HTR-8/SVneo (cell line): Measurements from ENCODE around the gene HIBCH.

Experiments used
- DNase-seq: peaks from one replicate; pipeline ENCODE4 v3.0.0; 2011; ENCODE audit warnings: low spot score, mixed read lengths; ENCODE audit not compliant: insufficient read length
- FAIRE-seq: peaks from 2 replicates; lab custom pipeline; 2011; peaks lifted over from hg19 to GRCh38; lab: Jason Lieb, UNC

The HIBCH gene

DNA sequence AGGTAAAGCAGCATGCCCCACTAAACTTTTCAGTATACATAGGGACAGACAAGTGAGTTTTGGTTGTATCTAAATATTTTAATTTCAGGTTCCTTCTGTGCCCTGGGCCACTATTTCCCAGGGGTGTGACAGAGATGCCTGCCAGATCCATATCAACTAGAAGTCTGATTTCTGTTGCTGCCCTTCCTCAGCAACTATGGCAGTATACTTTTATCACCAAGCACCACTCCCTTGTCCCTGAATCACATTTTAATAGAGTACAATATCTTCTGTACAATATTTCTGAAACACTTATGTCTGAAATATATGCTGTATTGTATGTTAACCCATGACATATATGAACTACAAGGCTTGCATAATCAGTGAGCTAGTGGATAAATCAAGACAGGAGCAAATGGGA is 117.6 kb downstream of the HIBCH start:
- DNase-seq, result no peak
- FAIRE-seq, result no peak

DNA sequence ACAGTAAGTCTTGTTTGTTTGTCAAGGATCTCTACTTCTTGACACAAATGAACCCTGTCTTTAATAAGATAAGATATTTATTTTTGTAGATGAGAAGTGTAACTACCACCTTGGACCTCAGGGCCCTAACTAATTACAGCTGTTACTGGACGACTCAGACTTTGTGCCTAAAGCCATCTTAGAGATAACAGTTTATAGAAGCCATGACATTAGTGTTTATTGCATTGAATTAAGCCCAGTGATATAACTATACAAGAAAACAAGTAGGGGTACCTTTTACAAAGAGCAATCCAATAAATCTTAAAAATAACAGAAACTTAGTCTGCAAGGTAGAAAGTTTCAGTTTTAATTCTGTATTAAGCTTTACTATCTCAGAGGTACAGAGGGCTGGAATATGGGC is 119.0 kb downstream of the HIBCH start:
- FAIRE-seq, result no peak
- no peak for DNase-seq

DNA sequence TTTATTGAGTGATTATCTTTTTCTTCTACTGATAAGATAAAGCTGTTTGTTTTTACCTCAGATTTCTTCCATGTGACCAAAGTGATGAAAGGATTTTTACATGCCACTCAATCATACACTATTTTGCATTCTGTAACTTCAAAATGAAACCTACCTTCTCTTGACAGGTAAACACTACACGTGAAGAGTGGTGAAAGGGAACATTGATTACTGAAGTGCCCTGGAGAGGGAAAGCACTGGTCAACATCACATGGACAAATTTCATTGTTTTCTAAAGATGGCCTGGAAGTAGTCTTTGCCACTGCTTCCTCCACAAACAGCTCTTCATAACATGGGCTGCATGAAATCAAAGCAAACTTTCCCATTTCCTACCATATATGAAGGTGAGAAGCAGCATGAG is 120.1 kb downstream of the HIBCH start:
- DNase-seq (no peak), FAIRE-seq (no peak)

DNA sequence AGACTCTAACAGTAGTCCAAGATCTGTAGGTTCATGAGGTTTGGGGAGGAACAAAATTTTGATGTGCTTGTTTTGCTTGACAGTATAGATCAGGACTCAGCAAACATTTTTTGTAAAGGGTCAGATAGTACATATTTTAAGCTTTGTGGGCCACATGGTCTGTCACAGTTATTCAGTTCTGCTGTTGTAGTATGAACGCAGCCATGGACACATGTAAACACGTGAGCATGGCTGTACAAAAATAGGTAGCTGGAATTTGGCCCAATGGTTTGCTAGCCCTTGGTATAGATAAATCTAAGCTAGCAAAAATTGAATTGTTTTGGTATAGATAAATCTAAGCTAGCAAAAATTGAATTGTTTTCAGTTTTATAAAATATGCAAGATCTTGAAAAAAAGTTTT is 120.5 kb downstream of the HIBCH start:
- no peak for FAIRE-seq

DNA sequence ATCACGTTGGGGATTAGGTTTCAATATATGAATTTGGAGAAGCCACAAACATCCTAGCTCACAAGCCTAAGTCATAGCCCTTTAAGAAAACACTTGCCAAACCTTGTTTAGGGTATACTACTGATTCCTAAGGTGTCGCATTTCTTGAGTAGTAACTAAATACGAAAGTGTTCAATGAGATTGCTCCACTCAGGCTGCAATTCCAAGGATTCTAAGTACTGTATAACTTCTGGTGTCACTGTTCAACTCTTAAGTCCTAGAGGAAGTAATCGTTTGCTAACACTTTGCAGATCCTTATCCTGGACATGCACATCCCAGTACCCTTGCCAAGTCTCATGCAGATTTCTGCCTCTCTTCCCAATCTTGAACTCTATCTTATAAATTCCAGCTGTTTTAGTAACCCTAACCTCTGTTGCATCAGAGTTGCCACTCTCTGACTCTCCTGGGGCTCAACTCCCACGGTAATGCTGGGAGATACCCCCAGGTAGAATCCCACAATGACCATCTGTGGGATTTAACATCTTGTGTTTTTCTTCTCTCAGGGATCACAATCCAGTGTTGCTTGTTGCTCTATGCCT is 122.4 kb downstream of the HIBCH start:
- DNase-seq (no peak), FAIRE-seq (no peak)

More for the DNA sequence above, 120.5 kb downstream of the HIBCH start:
- no peak for DNase-seq

DNA sequence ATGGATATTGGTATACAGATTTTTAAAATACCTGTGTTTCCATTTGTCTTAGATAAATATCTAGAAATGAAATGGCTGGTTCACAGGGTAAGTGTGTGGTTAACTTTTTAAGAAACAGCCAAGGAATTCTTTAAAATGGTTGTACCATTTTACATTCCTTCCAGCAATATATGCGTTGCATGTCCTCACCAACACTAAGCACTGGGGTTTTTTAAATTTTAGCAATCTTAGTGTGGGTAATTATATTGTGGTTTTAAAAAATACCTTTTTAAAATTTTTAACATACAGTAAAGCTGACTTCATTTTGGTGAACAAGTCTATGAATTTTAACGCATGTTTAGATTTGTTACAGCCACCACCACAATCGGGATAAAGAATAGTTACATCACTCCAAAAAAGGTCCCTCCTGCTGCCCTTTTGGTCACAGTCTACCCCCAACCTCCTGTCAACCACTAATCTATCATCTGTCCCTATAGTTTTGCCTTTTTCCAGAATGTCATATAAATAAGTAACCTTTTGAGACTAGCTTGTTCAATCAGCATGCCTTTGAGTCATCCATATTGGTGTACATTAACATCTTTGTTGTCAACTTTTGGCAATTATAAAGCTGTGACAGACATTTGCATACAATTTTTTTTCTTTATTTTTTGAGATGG is 129.0 kb downstream of the HIBCH start:
- DNase-seq (no peak), FAIRE-seq (no peak)

DNA sequence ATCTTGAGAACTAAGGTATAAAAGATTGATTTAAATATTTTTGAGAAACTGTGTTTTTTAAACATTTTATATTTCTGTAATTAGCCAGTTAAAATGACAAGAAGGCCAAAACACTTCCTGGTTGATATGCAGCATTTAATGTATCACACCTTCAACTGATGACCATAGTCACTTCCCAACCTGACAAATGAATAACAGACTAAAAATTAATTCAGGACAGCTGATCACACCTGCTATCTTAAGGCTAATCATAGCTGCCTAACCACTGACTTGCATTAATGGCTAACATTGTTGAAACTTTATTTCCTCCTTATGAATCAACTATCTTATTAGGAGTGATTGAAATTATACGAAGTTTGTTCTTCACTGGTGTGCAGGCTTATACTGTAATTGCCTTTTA is 131.3 kb downstream of the HIBCH start:
- no peak for DNase-seq
- no peak for FAIRE-seq

DNA sequence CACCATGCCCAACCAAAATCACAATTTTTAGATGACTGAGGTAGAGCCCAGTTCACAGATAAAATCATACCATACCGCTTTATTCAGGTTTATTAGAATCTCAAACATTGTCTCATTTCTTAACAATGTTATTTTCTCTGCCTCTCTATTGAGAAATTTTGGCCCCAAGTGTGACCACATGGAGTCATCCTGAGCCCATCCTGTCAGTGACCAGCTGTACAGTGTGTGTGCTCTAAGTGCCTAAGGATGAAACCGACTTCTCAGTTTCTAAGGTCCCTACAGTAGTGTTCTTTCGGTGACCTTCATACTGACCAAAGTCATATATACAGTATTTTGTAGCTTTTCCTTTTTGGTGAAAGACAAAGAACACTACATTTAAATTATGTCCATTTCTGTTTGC is 133.4 kb downstream of the HIBCH start:
- FAIRE-seq (no peak), DNase-seq (no peak)

DNA sequence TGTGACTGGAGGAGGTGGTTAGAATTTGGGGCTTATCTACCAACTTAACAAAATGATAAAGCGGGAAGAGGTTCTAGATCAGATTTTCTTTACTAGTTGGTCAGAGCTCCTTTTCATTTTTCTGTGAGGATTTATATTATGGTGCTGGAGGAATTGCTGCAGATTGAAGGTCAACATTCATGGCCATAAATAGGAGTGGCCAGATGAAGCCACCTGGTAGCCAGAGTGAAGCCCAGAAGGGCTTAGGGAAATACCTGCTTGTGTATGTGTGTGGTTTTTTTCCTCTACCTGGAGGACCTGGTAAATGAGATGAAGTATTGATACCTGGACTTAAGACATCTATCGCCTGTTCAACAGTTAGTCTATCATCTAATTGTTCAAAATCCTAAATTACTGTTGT is 134.2 kb downstream of the HIBCH start:
- DNase-seq (no peak), FAIRE-seq (no peak)

DNA sequence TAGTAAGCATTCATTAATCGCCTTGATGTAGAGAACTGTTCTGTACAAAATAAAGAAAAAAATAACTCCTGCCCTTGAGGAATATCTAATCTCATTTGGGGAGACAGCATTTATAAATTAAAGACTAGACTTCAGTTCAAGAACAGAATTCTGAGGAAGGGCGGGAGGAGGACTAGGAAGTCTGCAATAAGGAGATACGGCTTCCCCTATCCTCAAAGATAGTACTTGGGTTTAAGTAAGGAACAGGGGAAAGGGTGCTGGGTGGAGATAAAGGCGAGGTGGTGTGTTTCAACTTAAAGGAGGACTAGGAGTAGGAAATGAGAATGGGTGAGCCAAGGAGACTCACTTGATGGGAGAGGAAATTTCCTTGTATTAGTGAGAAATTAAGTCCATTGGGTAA is 135.2 kb downstream of the HIBCH start:
- DNase-seq (no peak), FAIRE-seq (no peak)

DNA sequence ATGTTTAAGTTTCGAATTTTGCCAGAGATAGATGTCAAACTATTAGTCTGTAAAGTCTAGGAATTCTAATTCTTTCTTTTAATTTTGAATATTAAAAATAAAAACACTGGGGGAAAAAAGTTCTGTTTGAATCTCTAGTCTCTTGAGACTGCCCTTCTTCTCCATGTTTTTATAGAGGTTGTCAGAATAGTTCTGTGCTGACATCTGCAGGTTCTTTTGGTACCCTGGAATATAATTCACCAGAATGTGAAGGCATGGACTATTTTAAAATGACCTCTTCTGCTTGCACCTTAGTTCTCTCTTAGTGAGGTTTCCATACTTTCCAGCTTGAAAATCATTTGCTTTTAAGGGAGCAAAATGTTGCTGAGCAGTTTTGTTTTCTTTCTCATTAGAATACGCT is 136.1 kb downstream of the HIBCH start:
- no peak for FAIRE-seq
- DNase-seq, result no peak

DNA sequence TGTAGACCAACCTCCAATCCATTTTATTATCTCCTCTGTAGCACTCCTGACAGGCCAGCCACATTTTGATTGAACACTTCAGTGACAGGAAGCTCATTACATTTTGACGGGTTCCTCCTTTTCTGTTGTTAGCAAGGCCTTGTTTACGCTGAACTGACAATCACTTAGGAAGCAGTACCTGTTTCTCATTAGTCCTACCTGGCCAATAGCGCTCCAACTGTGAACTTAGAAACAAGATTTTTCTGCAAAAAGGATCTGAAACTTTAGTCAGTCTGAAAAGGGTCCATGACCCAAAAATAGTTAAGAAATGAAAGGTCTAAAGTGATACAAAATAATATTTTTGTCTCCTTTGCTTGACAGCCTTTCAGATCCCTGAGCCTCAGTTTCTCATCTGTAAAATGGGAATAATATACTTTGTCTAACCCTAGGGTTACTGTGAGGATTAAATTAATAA is 137.5 kb downstream of the HIBCH start:
- no peak for DNase-seq
- no peak for FAIRE-seq

DNA sequence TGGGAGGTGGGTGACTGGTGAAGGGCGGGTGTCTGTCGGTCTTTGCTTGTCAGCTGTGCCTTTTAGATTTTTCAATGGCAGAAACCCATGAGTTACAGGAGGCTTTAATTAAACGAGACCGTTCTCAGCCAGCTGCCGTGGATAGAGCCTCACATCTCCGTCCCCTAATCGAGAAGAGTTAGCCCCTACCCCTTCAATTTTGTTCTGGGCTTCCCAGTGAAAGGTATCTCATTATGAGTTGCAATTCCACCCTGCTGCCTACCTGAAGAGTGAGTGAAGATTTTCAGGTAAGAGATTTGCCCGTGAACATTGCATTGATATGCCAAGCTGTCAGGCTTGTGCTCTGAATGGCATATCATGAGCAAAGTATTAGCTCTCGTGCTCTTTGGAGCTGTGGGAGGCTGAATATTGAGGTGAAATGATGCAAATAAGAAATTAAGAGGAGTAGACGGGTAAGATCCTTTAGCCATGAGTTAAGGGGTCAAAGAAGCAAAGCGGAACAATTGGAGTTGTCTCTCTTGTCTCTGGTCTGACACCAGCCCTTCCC is 138.4 kb downstream of the HIBCH start:
- FAIRE-seq (peak; percentile 33), DNase-seq (no peak)

DNA sequence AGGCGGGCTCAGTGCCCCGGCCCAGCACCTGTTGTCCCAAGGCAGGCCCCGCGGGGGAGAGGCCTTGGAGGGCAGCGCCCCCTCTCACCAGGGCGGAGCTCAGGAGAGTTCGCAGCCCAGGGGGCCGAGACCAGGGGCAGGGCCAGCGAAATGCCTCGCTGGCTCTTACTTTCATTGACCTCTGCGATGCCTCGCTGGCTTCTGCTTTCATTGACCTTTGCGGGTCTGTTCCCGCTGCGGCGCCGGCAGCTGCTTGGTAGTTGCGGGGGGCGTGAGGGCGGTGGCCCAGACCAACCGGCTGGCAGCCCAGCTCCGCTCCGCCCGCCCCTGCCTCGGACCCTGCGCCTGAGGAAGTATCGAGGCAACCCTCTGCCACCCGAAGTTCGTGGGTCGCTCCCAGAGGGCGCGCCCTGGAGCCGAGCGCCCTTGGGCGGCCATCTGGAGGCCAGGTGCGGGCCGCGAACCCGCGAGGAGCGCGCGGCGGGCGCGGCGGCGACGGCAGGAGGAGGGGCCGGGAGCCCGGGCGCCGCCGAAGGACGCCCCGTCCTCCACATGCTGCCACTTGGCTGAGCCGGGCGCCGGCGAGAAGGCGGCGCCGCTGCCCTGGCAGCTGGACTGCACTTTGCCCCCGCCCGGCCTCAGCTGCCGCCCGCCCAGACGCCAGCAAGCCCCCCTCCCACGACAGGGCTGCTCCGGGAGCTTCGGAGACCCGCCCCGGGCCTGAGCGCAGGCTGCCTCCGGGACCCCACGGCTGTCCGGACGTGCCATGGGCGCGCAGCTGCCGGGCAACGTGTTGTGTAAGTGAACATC is 139.1 kb downstream of the HIBCH start:
- DNase-seq, result peak; percentile 62
- FAIRE-seq, result peak; percentile 23

DNA sequence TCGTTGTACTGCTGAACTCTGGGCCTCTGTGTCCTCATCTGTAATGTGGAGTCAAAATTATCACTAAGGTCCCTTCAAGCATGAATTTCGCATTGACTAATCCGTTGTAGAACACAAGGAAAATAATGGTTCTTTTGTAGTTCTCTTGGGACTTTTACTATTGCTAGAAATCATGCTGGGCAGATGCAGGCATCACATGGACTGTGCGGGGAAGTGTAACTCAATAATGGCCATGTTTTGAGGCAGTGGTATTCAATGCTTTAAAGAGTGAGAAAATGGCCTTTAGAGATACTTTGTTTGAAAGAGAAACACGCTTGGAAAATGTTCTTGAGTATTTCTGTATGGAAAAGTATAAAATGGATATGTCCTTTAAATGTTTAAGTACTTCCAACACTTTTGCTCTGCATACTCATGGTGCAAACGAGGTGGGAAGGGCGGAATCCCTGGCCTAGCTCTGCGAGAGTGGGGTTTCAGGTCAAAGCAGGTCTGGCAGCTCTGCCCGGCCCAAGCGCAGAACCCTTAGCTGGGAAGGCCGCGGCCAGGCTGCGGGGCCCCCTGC is 139.8 kb downstream of the HIBCH start:
- FAIRE-seq (no peak), DNase-seq (no peak)

DNA sequence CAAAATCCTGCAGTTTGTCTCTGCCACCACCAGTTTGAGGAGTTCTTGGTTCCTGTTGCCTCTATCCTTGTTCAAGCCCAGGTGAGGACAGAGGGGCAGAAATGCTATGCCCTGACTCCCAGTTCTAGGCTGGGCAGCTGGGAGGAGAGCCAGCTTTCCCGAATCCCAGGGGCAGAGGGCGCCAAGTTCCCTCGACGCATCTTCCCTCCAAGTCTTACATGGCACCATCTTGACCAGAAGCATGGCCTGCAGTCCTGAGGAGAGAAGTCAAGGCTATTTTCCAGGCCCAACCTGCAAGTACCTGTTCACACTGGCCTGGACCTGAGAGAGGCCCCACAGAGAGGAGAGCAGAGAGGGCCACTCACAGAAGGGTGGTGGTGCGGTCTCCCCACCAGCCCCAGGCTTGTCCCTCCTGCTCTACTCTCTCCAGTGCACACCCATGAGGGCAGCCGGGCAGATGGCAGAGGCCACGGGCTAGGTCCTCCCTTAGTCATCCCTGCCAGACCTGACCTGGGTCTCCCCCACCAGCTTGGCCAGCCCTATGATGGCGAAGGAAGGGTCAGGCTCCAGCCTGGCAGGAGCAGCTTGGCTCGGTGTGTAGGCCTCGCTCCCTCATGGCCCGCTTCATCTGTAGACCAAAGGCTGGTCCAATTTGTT is 141.4 kb downstream of the HIBCH start:
- no peak for DNase-seq
- no peak for FAIRE-seq

DNA sequence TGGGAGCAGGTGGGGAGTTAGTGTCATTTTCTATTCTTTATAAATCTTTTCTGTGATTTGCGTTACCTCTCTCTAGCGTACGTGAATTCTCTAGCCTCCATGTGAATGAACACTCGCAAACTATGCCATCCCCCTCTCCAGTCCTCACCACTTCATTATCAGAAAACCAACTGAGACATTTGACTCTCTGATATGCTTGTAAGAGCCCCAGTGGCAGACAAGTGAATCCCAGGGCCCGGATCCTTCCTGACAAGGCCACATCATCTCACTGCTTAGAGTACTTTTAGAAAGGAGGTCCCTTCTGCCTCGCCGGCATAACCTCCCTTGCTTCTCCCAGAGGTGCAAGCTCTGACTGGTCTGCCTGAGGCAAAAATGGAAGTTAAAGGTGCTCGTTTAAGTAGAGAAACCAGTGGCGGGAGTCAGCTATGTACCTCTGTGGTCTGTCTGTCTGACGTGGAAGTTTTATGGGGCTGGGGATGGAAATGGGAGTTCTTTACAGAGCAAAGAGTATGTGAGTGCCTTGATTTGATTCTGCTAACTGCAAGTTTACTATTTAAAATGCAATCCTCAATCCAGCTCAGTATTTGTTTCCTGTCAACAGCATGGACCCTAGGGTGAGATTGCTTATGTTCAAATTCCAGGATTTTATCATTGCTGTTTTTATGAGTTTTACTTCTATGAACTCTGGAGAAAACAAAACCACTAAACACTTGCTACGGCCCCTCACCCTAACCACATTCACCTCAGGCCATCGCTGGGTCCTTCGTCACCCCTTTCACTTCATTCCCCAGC is 142.2 kb downstream of the HIBCH start:
- FAIRE-seq (no peak), DNase-seq (no peak)

DNA sequence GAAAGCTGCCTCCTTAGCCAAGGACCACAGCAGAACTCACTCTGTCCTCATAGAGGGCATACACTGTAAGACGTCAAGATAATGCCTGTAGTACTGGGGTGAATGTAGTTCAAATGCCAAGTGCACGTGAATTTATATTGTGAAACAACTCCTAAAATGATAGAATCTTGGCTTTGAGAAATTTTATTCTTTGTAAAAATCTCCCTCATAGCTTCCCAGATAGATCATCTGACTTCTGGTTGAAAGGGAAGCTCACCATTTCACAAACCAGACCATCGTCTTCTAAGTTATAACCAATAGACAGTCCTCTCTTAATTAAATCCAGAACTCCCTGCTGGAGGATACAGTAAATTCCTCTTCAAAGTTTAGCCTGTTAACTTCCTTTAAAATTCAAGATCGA is 146.2 kb downstream of the HIBCH start:
- no peak for FAIRE-seq
- DNase-seq, result no peak

DNA sequence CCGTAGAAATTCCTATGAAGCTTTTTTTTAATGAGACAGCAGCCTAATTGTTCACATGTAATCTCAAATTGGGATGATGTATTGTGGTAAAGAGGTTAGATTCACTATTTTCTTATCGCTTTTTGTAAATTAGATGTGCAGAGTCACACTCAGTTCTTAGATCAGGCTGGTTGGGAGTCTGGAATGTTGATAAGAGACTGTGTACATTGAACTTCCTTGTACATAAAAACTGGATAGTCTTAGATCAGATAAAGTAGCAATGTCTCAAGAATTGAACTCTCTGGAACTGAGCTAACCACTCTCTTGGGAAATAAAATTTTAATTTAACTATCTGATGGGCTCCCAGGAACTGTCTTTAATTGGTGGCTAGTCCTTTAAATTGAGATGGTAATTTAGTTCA is 149.0 kb downstream of the HIBCH start:
- DNase-seq, result no peak
- no peak for FAIRE-seq
